HCT116 (cell line): ENCODE measurements around the gene ITIH4. TPM values are rescaled to one million over a fixed set of nuclear protein-coding genes. Genes with fewer than 3 reads are reported as not detected.

Experiments used
- ATAC-seq: fragments of 200-7000 bp; cut with Tn5 transposase; 2 replicates; pipeline ENCODE4 v1.9.1; 2020; ENCODE audit warnings: mild to moderate bottlenecking, moderate library complexity
- BruUV-seq: library from RNA; stranded (reverse); fragments of 400-500 nt; replicated peaks from 2 replicates; lab custom pipeline; 2021; lab: Mats Ljungman, UMichigan
- CTCF ChIA-PET: fragments of 300-600 bp; sonication (Branson Sonifier 250); formaldehyde crosslinking; loops from one replicate; lab custom pipeline; 2021; ENCODE audit warnings: antibody characterized with exemption; lab: Charles Lee
- POLR2A ChIA-PET: fragments of 300-600, 350-600 bp; sonication (Branson Sonifier 250); formaldehyde crosslinking; loops from one replicate; lab custom pipeline; 2021; ENCODE audit warnings: antibody characterized with exemption; lab: Charles Lee
- RAD21 ChIA-PET, 2 experiments: fragments of 300-600 bp; sonication (Branson Sonifier 250); formaldehyde crosslinking; loops; one replicate each; lab custom pipeline; 2023; ENCODE audit warnings: low total read pairs in 2 of 2; ENCODE audit not compliant: uncharacterized antibody in 2 of 2, unreplicated experiment in 2 of 2, low non-redundant PET in 1 of 2; lab: Charles Lee
- DNase-seq: peaks from one replicate; pipeline ENCODE4 v3.0.0-alpha.2; 2010; ENCODE audit warnings: low read depth, low spot score
- H2AFZ ChIP-seq: fragments of 200-600 bp; shearing (Covaris generic), sonication (generic); 2 replicates; pipeline ENCODE4 v1.6.1; 2017; ENCODE audit warnings: low read depth, mixed run types, mixed read lengths, antibody characterized with exemption, low read length; ENCODE audit not compliant: poor library complexity, severe bottlenecking
- H3K27ac ChIP-seq: 2 replicates; pipeline ENCODE4 v1.5.1; 2012; ENCODE audit warnings: low read depth, low read length
- H3K27me3 ChIP-seq: fragments of 200-600 bp; sonication (generic); 2 replicates; pipeline ENCODE4 v1.6.1; 2016; ENCODE audit warnings: mixed run types, low read length, mixed read lengths; ENCODE audit not compliant: insufficient read depth
- H3K36me3 ChIP-seq, 2 experiments: fragments of 200-500 bp in 1 of 2; fragments of 200-600 bp in 1 of 2; sonication (Bioruptor generic) in 1 of 2; sonication (generic) in 1 of 2; 2 replicates each; pipeline versions ENCODE4 v1.5.1 to v1.6.1; 2014 to 2016; ENCODE audit warnings: low read length in 2 of 2, inconsistent platforms in 1 of 2, mixed read lengths in 1 of 2, mixed run types in 1 of 2; ENCODE audit not compliant: insufficient read depth in 2 of 2, control insufficient read depth in 1 of 2
- H3K4me1 ChIP-seq, 2 experiments: fragments of 200-600 bp in 1 of 2; sonication (generic) in 1 of 2; 2 replicates each; pipeline versions ENCODE4 v1.5.1 to v1.6.1; 2012 to 2017; ENCODE audit warnings: low read length in 2 of 2, inconsistent platforms in 1 of 2, mild to moderate bottlenecking in 1 of 2, mixed read lengths in 1 of 2, mixed run types in 1 of 2, moderate library complexity in 1 of 2; ENCODE audit not compliant: insufficient read depth in 2 of 2, control insufficient read depth in 1 of 2
- H3K4me2 ChIP-seq: fragments of 200-600 bp; sonication (generic); 2 replicates; pipeline ENCODE4 v1.6.1; 2017; ENCODE audit warnings: mixed run types, low read length, mixed read lengths
- H3K4me3 ChIP-seq, 2 experiments: fragments of 200-600 bp in 1 of 2; sonication (generic) in 1 of 2; replicated peaks in 1 of 2; 2 replicates each; pipeline ENCODE4 v1.5.1; 2011 to 2016; ENCODE audit warnings: low read length in 2 of 2, control low read depth in 1 of 2, low read depth in 1 of 2, mild to moderate bottlenecking in 1 of 2, mixed read lengths in 1 of 2, mixed run types in 1 of 2
- H3K79me2 ChIP-seq: fragments of 200-600 bp; sonication (generic); 2 replicates; pipeline ENCODE4 v1.6.1; 2017; ENCODE audit warnings: mild to moderate bottlenecking, mixed run types, low read length, moderate library complexity, mixed read lengths; ENCODE audit not compliant: insufficient read depth
- H3K9ac ChIP-seq: fragments of 200-600 bp; sonication (generic); 2 replicates; pipeline ENCODE4 v1.6.1; 2016; ENCODE audit warnings: low read length, mixed read lengths
- H3K9me2 ChIP-seq: fragments of 200-600 bp; sonication (generic), shearing (Covaris generic); 2 replicates; pipeline ENCODE4 v1.6.1; 2017; ENCODE audit warnings: mixed run types, mild to moderate bottlenecking, moderate library complexity; ENCODE audit not compliant: insufficient read depth
- H3K9me3 ChIP-seq, 2 experiments: fragments of 200-500 bp in 1 of 2; fragments of 200-600 bp in 1 of 2; sonication (Bioruptor generic) in 1 of 2; sonication (generic) in 1 of 2; 2 replicates each; pipeline ENCODE4 v1.6.1; 2014 to 2017; ENCODE audit warnings: low read length in 2 of 2, mixed read lengths in 2 of 2, inconsistent platforms in 1 of 2, low read depth in 1 of 2, mild to moderate bottlenecking in 1 of 2, mixed run types in 1 of 2, moderate library complexity in 1 of 2; ENCODE audit not compliant: control insufficient read depth in 1 of 2, insufficient read depth in 1 of 2
- H4K20me1 ChIP-seq: fragments of 200-600 bp; sonication (generic), shearing (Covaris generic); 2 replicates; pipeline ENCODE4 v1.6.1; 2017; ENCODE audit warnings: mixed run types, mild to moderate bottlenecking, moderate library complexity; ENCODE audit not compliant: insufficient read depth
- CBX3 ChIP-seq: IDR thresholded peaks from 2 replicates; pipeline ENCODE4 v1.6.1; 2012; ENCODE audit warnings: low read depth
- EGR1 ChIP-seq: IDR thresholded peaks from 2 replicates; pipeline ENCODE4 v1.6.1; 2012; ENCODE audit warnings: low read depth
- ELF1 ChIP-seq: IDR thresholded peaks from 2 replicates; pipeline ENCODE4 v1.6.1; 2012; ENCODE audit warnings: low read depth, borderline replicate concordance
- EZH2 ChIP-seq: fragments of 200-600 bp; sonication (generic); IDR thresholded peaks from 2 replicates; pipeline ENCODE4 v1.6.1; 2017; ENCODE audit warnings: antibody characterized with exemption, mixed run types
- EZH2phosphoT487 ChIP-seq: fragments of 200-600 bp; IDR thresholded peaks from 2 replicates; pipeline ENCODE4 v1.6.1; 2018; ENCODE audit warnings: antibody characterized with exemption, borderline replicate concordance
- FOSL1 ChIP-seq: IDR thresholded peaks from 2 replicates; pipeline ENCODE4 v1.6.1; 2012; ENCODE audit warnings: low read depth
- JUND ChIP-seq: IDR thresholded peaks from 2 replicates; pipeline ENCODE4 v1.6.1; 2012
- MAX ChIP-seq: IDR thresholded peaks from 2 replicates; pipeline ENCODE4 v1.6.1; 2012
- RAD21 ChIP-seq: IDR thresholded peaks from 2 replicates; pipeline ENCODE4 v1.6.1; 2012; ENCODE audit warnings: low read depth, mild to moderate bottlenecking
- SIN3A ChIP-seq: IDR thresholded peaks from 2 replicates; pipeline ENCODE4 v1.6.1; 2012; ENCODE audit warnings: low read depth
- TCF7L2 ChIP-seq: IDR thresholded peaks from 2 replicates; pipeline ENCODE4 v1.7.0; 2011; ENCODE audit warnings: borderline replicate concordance, inconsistent platforms; ENCODE audit not compliant: insufficient read depth, insufficient read length; ENCODE audit errors: extremely low read depth
- YY1 ChIP-seq: IDR thresholded peaks from 2 replicates; pipeline ENCODE4 v1.6.1; 2011; ENCODE audit warnings: low read length, low read depth, moderate library complexity, mild to moderate bottlenecking; ENCODE audit not compliant: insufficient replicate concordance; ENCODE audit errors: extremely low read depth
- ZNF274 ChIP-seq: fragments of 200-500 bp; sonication (Bioruptor generic); IDR thresholded peaks from 2 replicates; pipeline ENCODE4 v1.6.1; 2014; ENCODE audit warnings: mild to moderate bottlenecking, low read depth, low read length, inconsistent platforms
- intact Hi-C: fragments of 100-400 bp; cut with micrococcal nuclease; formaldehyde crosslinking; loops from 2 replicates; pipeline ENCODE4 v1.10.0; 2022
- total RNA-seq: library from RNA; stranded (reverse); gene quantifications from one replicate; pipeline ENCODE4 v1.2.1, GENCODE V29; 2021; ENCODE audit not compliant: unreplicated experiment

The ITIH4 gene
- total RNA-seq, 1 experiment from 2014 or later = 4.1 TPM

GRCh38 chr3:52839892-52840545, 9.5 kb upstream of the ITIH4 start:
- POLR2A ChIA-PET = no interaction called here
- RAD21 ChIA-PET = no interaction called here
- Histone ChIP-seq H3K4me3 (no peak overlapping the region), H3K9me2 (no peaks in the 10 kb centered on the region), H3K4me2 (no peak overlapping the region), H3K9ac (no peak overlapping the region), H4K20me1 (no peaks in the 10 kb centered on the region), H3K79me2 (no peaks in the 10 kb centered on the region), H3K36me3 (no peaks in the 10 kb centered on the region), H3K27ac (no peak overlapping the region), H3K4me1 (no peaks in the 10 kb centered on the region)
- DNase-seq (no peak), ATAC-seq (no peak)
- CTCF ChIA-PET = no interaction called here
- no TSS peak for BruUV-seq
- TF ChIP-seq EZH2 (no peak), SIN3A (no peak), ELF1 (no peak), YY1 (no peak), FOSL1 (no peak), EZH2phosphoT487 (no peak), CBX3 (no peak), MAX (no peak), ZNF274 (no peak), RAD21 (no peak), TCF7L2 (no peak), EGR1 (no peak), JUND (no peak)
- TF ChIP-seq, all 23 proteins: peak for 0
- intact Hi-C loops = no loop called here
- Histone ChIP-seq H3K9me3 (no peaks in the 10 kb centered on the region), H2AFZ (no peak overlapping the region), H3K27me3 (no peaks in the 10 kb centered on the region)
